Skeletal muscle tissue (tissue), 4 donors: ENCODE data around the gene FLNC. TPM values are rescaled to one million over a fixed set of nuclear protein-coding genes. Genes with fewer than 3 reads are reported as not detected.

Source experiments
- H3K27ac ChIP-seq: one replicate; pipeline ENCODE4 v1.7.0; 2013; ENCODE audit warnings: mild to moderate bottlenecking, low read depth, low read length, inconsistent platforms
- H3K27me3 ChIP-seq, 3 donors: one replicate each; pipeline ENCODE4 v1.7.0; 2013; ENCODE audit warnings: low read length in 3 of 3; ENCODE audit not compliant: control insufficient read depth in 3 of 3, insufficient read depth in 3 of 3
- H3K36me3 ChIP-seq, 3 donors: one replicate each; pipeline ENCODE4 v1.7.0; 2013; ENCODE audit warnings: low read length in 3 of 3; ENCODE audit not compliant: control insufficient read depth in 3 of 3, insufficient read depth in 3 of 3
- H3K4me1 ChIP-seq, 3 donors: one replicate each; pipeline ENCODE4 v1.7.0; 2013; ENCODE audit warnings: low read length in 3 of 3, mild to moderate bottlenecking in 3 of 3; ENCODE audit not compliant: control insufficient read depth in 3 of 3, insufficient read depth in 3 of 3
- H3K4me3 ChIP-seq, 3 donors: one replicate each; pipeline ENCODE4 v1.7.0; 2013; ENCODE audit warnings: low read length in 3 of 3
- H3K9ac ChIP-seq, 3 donors: one replicate each; pipeline ENCODE4 v1.7.0; 2013; ENCODE audit warnings: low read length in 3 of 3, mild to moderate bottlenecking in 3 of 3, moderate library complexity in 2 of 3, low read depth in 1 of 3
- H3K9me3 ChIP-seq, 3 donors: one replicate each; pipeline ENCODE4 v1.7.0; 2013; ENCODE audit warnings: low read length in 3 of 3; ENCODE audit not compliant: control insufficient read depth in 3 of 3
- total RNA-seq: library from RNA; depleted of rRNA; stranded (reverse); fragments of >200 nt; gene quantifications from one replicate; pipeline ENCODE4 v1.2.3, GENCODE V29; 2014
- donor health status: Osteomylitis.

The FLNC gene, protein sequence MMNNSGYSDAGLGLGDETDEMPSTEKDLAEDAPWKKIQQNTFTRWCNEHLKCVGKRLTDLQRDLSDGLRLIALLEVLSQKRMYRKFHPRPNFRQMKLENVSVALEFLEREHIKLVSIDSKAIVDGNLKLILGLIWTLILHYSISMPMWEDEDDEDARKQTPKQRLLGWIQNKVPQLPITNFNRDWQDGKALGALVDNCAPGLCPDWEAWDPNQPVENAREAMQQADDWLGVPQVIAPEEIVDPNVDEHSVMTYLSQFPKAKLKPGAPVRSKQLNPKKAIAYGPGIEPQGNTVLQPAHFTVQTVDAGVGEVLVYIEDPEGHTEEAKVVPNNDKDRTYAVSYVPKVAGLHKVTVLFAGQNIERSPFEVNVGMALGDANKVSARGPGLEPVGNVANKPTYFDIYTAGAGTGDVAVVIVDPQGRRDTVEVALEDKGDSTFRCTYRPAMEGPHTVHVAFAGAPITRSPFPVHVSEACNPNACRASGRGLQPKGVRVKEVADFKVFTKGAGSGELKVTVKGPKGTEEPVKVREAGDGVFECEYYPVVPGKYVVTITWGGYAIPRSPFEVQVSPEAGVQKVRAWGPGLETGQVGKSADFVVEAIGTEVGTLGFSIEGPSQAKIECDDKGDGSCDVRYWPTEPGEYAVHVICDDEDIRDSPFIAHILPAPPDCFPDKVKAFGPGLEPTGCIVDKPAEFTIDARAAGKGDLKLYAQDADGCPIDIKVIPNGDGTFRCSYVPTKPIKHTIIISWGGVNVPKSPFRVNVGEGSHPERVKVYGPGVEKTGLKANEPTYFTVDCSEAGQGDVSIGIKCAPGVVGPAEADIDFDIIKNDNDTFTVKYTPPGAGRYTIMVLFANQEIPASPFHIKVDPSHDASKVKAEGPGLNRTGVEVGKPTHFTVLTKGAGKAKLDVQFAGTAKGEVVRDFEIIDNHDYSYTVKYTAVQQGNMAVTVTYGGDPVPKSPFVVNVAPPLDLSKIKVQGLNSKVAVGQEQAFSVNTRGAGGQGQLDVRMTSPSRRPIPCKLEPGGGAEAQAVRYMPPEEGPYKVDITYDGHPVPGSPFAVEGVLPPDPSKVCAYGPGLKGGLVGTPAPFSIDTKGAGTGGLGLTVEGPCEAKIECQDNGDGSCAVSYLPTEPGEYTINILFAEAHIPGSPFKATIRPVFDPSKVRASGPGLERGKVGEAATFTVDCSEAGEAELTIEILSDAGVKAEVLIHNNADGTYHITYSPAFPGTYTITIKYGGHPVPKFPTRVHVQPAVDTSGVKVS (N-terminal part only)
- total RNA-seq: 611 TPM

DNA sequence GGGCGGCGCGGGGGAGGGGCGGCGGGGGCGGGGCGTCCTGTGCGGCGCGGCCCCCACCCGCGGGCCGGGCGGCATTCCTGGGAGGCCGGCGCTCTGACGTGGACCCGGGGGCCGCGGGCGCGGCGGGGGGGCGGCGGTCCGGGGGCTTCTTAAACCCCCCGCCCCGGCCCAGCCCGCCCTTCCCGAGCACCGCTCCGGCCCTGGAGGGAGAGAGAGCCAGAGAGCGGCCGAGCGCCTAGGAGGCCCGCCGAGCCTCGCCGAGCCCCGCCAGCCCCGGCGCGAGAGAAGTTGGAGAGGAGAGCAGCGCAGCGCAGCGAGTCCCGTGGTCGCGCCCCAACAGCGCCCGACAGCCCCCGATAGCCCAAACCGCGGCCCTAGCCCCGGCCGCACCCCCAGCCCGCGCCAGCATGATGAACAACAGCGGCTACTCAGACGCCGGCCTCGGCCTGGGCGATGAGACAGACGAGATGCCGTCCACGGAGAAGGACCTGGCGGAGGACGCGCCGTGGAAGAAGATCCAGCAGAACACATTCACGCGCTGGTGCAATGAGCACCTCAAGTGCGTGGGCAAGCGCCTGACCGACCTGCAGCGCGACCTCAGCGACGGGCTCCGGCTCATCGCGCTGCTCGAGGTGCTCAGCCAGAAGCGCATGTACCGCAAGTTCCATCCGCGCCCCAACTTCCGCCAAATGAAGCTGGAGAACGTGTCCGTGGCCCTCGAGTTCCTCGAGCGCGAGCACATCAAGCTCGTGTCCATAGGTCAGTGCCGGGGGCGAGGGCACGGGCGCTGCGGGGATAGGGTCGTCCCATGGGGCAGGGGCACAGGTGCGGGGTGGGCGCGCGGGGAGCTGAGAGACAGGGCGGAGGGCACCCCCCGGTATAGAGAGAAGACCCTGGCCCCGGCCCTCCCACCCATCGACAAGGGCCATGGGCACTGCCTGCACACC lies at the start of gene FLNC:
Gene FLNC (plus strand): TSS at position 176 of the 947 bp plus-strand sequence. CDS start 232 bp downstream, at position 408.
- no peaks in the 10 kb centered on the region for H3K27me3 ChIP-seq
- H3K4me1 ChIP-seq: peaks cover 59 to 75% (median 62%) of the 10 kb centered on the region in 3 donors
- H3K9me3 ChIP-seq: no peaks in the 10 kb centered on the region
- peak within 1 kb of the TSS; percentile 95 to 100 (median 95) for H3K9ac ChIP-seq
- H3K4me3 ChIP-seq: peak within 1 kb of the TSS; percentile 89 to 97 (median 90)
- H3K36me3 ChIP-seq: peaks cover 10 to 32% (median 10%) of the 10 kb centered on the region in 3 donors
- peak within 1 kb of the TSS; percentile 97 for H3K27ac ChIP-seq

GRCh38 chr7:128781126-128781525 lies 49.1 kb upstream of the FLNC start:
- no peaks in the 10 kb centered on the region for H3K36me3 ChIP-seq
- H3K4me1 ChIP-seq: peaks cover 0 to 11% (median 9%) of the 10 kb centered on the region in 3 donors
- no peaks in the 10 kb centered on the region for H3K27me3 ChIP-seq
- H3K27ac ChIP-seq: no peak overlapping the region
- no peak overlapping the region for H3K4me3 ChIP-seq
- no peak overlapping the region for H3K9ac ChIP-seq
- H3K9me3 ChIP-seq: no peaks in the 10 kb centered on the region

GRCh38 chr7:128781851-128782250 lies 48.4 kb upstream of the FLNC start:
- no peaks in the 10 kb centered on the region for H3K9me3 ChIP-seq
- H3K27ac ChIP-seq: no peak overlapping the region
- H3K36me3 ChIP-seq: no peaks in the 10 kb centered on the region
- H3K9ac ChIP-seq: no peak overlapping the region
- no peak overlapping the region for H3K4me3 ChIP-seq
- H3K27me3 ChIP-seq: no peaks in the 10 kb centered on the region
- H3K4me1 ChIP-seq: peaks cover 0 to 11% (median 9%) of the 10 kb centered on the region in 3 donors

- H3K4me3 ChIP-seq: no peak overlapping the region
- no peak overlapping the region for H3K9ac ChIP-seq
- no peaks in the 10 kb centered on the region for H3K36me3 ChIP-seq
- H3K4me1 ChIP-seq: peaks cover 0 to 11% (median 9%) of the 10 kb centered on the region in 3 donors
- no peak overlapping the region for H3K27ac ChIP-seq
- H3K27me3 ChIP-seq: no peaks in the 10 kb centered on the region
- no peaks in the 10 kb centered on the region for H3K9me3 ChIP-seq
These were observed 46.9 kb upstream of the FLNC start for GRCh38 chr7:128783143-128783861.

DNA sequence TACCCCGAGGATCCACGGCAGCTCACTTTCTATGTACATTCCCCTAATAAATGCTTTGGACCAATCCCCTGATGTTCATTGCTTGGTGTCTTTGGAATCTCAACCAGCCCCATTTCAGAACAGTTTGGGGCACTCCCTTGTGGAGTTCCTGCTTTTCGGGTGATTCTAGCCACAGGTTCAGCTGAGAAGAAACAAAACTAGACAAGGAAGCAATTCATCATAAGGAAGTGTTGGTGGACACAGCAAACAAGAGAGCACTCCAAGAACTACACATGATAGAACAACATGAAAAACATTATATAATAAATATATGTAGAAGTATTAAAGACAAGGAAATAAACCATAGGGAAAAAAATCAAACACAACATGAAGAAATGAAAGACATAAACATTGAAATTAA lies 44.5 kb upstream of the FLNC start:
- Histone ChIP-seq H3K27me3 (no peaks in the 10 kb centered on the region), H3K9ac (no peak overlapping the region), H3K27ac (no peak overlapping the region), H3K9me3 (no peaks in the 10 kb centered on the region), H3K36me3 (no peaks in the 10 kb centered on the region), H3K4me3 (no peak overlapping the region), H3K4me1 (peaks cover 3 to 12% (median 9%) of the 10 kb centered on the region in 3 donors)

- Histone ChIP-seq H3K36me3 (no peaks in the 10 kb centered on the region), H3K4me1 (peaks cover 16 to 19% (median 16%) of the 10 kb centered on the region in 3 donors), H3K9ac (no peak overlapping the region), H3K27ac (no peak overlapping the region), H3K27me3 (no peaks in the 10 kb centered on the region), H3K4me3 (no peak overlapping the region), H3K9me3 (no peaks in the 10 kb centered on the region)
These were observed 41.5 kb upstream of the FLNC start for GRCh38 chr7:128788446-128789412.

DNA sequence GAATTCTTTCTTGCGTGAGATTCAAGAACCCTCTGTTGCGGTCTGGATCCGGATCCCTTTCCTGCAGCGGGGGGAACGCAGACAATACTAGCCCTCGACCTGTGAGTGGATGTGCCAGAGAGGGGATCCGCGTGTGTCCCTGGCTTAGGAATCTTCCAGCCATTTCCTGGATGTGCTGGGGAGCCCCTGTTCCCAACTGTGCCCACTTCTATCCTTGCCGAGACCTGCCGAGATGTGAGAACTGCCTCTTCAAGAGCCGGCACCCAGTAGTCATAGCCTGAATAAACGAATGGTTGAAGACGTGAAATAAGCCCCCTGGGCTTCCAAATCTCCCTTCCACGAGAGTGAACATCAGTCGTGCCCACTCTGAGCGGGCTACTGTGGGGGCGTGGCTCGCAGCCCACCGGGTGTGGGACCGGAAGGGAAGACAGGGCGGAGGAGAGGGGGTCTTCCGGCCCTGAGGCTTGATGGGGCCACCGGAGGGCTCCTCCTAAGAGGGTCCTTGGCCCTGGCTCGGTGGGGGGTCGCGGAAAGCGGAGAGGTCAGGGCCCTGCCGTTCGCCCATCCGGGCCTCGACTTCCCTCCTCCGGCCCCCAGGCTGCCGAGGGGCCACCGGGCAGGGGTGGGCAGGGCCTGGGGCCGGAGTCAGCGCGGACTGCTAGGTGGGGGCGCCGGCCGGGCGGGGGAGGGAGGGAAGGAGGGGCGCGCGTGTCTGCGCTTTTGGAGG lies 39.7 kb upstream of the FLNC start:
- Histone ChIP-seq H3K27ac (no peak overlapping the region), H3K4me1 (peaks cover 16 to 26% (median 26%) of the 10 kb centered on the region in 3 donors), H3K36me3 (no peaks in the 10 kb centered on the region), H3K27me3 (no peaks in the 10 kb centered on the region), H3K9ac (peak overlapping the region; percentile 65 to 77 (median 70)), H3K4me3 (peak overlapping the region; percentile 56 to 82 (median 74)), H3K9me3 (no peaks in the 10 kb centered on the region)
